Stimulated activated CD8-positive, alpha-beta memory T cell treated with anti-CD3 and anti-CD28 coated beads, Interleukin-12 subunit alpha, Interleukin-12 subunit beta, amount 100 ng/mL, for 1 hour (primary cell): Measurements from ENCODE around the gene OR4X1.
"Not testable (repeated sequence)": the region's sequence is repeated elsewhere in the genome, so short reads cannot be mapped to it uniquely, and the experiment has no call there.

ENCODE experiments used
- DNase-seq: peaks from one replicate; pipeline ENCODE4 v3.0.0-alpha.2; 2020; ENCODE audit warnings: low read depth

Gene OR4X1

DNA sequence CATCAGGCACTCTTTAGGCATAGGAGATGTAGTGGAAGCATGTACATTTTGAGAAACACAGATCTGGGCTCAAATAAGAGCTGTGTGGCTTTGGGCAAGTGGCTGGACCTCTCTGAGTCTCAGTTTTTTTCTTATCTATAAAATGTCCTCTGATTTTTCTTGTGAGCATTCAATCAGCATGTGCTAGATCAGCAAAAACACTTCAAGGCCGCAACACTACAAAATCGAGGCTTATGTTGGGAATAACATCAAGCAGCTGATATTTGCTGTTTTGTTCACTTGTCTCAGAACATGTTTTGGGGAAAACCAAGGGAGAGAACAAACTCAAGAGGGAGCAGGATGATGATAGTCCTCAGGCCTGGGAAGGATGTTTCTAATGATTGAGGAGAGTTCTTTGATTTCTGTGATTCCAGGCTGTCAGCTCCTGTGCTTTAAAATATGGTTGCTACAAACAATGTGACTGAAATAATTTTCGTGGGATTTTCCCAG is at the start of gene OR4X1:
Gene OR4X1 (plus strand): TSS at position 439 of the 489 bp plus-strand sequence. CDS start 0 bp downstream, at position 439.
- no peak for DNase-seq

DNA sequence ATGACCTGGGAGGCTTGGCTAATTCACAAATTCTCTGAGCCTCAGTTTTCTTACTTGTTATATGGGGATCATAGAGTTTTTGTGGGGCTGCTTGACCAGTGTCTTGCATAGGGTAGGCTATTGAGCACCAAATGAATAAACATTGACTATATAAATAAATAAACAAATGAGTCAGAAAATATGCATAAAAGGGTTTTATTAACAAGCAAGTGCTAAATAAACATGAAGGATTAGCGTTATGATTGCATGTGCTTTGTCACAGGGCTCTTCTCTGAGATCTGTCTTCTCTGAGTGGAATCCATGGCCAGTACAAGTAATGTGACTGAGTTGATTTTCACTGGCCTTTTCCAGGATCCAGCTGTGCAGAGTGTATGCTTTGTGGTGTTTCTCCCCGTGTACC is 47.2 kb upstream of the OR4X1 start, which contains the start of gene OR4B1:
Gene OR4B1 (plus strand): TSS at position 301 of the 400 bp plus-strand sequence. CDS start 0 bp downstream, at position 301.
- no peak for DNase-seq

DNA sequence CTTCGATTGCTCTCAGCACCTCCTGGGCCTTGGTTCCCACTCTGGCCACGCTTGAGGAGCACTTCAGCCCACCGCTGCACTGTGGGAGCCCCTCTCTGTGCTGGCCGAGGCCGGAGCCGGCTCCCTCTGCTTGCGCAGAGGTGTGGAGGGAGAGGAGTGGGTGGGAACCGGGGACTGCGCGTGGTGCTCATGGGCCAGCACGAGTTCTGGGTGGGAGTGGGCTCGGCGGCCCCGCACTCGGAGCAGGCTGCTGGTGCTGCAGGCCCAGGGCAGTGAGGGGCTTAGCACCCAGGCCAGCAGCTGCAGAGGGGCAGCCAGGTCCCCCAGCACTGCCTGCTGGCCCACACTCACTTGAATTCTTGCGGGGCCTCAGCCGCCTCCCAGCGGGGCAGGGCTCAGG is 34.9 kb upstream of the OR4X1 start:
- no peak for DNase-seq

- not testable (repeated sequence) for DNase-seq
These were observed 33.6 kb upstream of the OR4X1 start for GRCh38 chr11:48230057-48230456.

DNA sequence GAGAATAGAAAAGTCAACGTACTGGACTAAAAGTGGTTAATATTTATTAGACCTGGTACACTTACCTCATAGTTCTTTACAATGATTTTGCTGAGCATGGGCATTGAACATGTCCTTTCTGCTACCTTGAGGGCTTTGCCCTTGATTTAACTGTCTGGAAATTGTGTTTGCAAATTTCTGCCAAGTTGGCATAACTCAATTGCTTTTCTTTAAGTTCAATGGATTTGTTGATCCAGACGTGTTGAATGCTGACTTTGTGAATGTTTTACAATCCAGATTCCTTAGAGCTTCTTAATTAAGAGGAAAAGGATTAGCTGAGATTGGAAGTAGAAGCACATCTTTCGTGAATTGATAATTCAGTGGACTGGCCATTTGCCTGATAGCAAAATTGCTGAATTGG is 25.9 kb upstream of the OR4X1 start:
- DNase-seq, result no peak

DNA sequence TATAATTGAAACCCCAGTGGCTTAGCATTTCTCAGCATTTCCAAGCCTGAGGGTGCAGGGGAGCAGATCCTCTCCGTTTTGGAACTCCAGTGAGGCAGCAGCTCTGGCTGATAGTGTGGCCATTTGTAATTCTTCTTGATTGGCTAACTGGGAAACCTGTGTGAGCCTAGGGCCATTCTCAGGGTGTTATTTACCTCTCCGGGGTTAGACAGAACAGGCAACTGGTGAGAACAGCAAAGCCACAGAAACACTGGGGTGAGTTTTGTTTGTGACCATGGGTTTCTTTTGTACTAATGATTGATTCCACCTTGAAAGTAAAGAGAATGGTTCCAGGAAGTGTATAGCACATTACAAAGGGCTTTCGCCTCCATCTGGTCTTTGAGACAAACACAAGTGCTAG is 21.2 kb upstream of the OR4X1 start:
- DNase-seq, result no peak

- no peak for DNase-seq
These were observed 18.9 kb upstream of the OR4X1 start, which contains the start of gene OR4X2 for GRCh38 chr11:48244804-48245203. Gene OR4X2 (plus strand): TSS chr11:48245104. CDS start chr11:48245104, 0 bp downstream.

GRCh38 chr11:48248902-48249301 is 14.8 kb upstream of the OR4X1 start:
- no peak for DNase-seq

DNA sequence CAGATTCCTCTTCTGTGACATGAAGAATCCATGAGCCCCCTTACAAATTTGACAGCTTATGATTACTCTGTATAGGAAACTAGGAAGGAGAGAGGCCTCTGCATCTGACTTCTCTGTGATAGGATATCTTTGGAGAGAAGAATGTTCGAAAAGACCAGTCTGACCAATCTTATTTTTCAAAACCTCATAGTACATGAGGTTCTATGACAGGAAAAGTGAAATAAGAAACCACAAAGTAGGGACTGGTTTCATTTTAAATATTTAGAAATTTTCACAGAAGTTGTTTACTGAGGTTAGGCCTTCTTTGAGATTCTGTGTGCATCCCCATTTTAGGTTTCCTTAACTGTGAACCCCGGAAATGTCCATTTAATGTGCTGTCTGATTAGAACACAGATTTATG is 2.1 kb upstream of the OR4X1 start:
- no peak for DNase-seq

- no peak for DNase-seq
These were observed 7.0 kb downstream of the OR4X1 start for GRCh38 chr11:48270621-48271020.

GRCh38 chr11:48272606-48273005 is 8.9 kb downstream of the OR4X1 start:
- DNase-seq, result no peak

DNA sequence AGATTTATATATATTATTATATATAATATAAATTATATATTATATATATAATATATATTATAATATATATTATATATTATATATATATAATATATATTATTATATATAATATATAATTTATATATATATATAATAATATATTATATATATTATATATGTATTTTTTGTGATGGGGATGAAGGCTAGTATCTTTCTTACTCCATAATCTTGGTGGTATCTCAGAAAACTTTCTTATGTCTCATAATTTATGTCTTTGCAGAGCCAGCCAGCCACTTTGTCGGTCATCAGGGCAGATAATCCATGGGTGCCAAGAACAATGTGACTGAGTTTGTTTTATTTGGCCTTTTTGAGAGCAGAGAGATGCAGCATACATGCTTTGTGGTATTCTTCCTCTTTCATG is 42.3 kb downstream of the OR4X1 start, which contains the start of gene OR4S1:
Gene OR4S1 (plus strand): TSS at position 301 of the 400 bp plus-strand sequence. CDS start 0 bp downstream, at position 301.
- DNase-seq, result no peak

GRCh38 chr11:48307760-48308386 is 44.2 kb downstream of the OR4X1 start:
- peak; percentile 40 for DNase-seq

GRCh38 chr11:48313590-48313989 is 49.9 kb downstream of the OR4X1 start:
- not testable (repeated sequence) for DNase-seq
